Measurements from ENCODE around the gene SMCHD1.

DNA sequence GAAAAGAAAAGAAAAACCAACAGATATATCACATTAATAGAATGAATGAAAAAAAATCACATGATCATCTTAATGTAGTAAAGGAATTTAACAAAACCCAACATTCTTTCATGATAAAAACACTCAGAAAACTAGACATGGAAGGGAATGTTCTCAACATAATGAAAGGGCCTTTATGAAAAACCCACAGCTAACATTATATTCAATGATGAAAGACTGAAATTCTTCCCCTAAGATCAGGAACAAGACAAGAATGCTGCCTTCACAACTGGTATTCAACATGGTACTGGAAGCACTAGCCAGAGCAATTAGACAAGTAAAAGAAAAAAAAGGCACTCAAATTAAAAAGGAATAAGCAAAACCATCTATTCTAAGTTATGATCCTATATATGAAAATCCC, 162.8 kb downstream of the SMCHD1 start:
- TF ChIP-seq, protein P1, sequence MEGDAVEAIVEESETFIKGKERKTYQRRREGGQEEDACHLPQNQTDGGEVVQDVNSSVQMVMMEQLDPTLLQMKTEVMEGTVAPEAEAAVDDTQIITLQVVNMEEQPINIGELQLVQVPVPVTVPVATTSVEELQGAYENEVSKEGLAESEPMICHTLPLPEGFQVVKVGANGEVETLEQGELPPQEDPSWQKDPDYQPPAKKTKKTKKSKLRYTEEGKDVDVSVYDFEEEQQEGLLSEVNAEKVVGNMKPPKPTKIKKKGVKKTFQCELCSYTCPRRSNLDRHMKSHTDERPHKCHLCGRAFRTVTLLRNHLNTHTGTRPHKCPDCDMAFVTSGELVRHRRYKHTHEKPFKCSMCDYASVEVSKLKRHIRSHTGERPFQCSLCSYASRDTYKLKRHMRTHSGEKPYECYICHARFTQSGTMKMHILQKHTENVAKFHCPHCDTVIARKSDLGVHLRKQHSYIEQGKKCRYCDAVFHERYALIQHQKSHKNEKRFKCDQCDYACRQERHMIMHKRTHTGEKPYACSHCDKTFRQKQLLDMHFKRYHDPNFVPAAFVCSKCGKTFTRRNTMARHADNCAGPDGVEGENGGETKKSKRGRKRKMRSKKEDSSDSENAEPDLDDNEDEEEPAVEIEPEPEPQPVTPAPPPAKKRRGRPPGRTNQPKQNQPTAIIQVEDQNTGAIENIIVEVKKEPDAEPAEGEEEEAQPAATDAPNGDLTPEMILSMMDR (conservative IDR thresholded peaks at IDR 0.05; ENCODE audit: low read depth in 2 of 2) = no peak
- TF ChIP-seq EZH2 (IDR thresholded peaks at IDR 0.05; ENCODE audit: low read depth, unreplicated experiment) = no peak
- no peak for TF ChIP-seq POLR2AphosphoS5 (IDR thresholded peaks at IDR 0.05; ENCODE audit: low read depth)
- TF ChIP-seq JUNB (IDR thresholded peaks at IDR 0.05; ENCODE audit: unreplicated experiment) = no peak
- TF ChIP-seq, protein P2, sequence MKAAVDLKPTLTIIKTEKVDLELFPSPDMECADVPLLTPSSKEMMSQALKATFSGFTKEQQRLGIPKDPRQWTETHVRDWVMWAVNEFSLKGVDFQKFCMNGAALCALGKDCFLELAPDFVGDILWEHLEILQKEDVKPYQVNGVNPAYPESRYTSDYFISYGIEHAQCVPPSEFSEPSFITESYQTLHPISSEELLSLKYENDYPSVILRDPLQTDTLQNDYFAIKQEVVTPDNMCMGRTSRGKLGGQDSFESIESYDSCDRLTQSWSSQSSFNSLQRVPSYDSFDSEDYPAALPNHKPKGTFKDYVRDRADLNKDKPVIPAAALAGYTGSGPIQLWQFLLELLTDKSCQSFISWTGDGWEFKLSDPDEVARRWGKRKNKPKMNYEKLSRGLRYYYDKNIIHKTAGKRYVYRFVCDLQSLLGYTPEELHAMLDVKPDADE (IDR thresholded peaks at IDR 0.05) = no peak
- TF ChIP-seq, protein P3, sequence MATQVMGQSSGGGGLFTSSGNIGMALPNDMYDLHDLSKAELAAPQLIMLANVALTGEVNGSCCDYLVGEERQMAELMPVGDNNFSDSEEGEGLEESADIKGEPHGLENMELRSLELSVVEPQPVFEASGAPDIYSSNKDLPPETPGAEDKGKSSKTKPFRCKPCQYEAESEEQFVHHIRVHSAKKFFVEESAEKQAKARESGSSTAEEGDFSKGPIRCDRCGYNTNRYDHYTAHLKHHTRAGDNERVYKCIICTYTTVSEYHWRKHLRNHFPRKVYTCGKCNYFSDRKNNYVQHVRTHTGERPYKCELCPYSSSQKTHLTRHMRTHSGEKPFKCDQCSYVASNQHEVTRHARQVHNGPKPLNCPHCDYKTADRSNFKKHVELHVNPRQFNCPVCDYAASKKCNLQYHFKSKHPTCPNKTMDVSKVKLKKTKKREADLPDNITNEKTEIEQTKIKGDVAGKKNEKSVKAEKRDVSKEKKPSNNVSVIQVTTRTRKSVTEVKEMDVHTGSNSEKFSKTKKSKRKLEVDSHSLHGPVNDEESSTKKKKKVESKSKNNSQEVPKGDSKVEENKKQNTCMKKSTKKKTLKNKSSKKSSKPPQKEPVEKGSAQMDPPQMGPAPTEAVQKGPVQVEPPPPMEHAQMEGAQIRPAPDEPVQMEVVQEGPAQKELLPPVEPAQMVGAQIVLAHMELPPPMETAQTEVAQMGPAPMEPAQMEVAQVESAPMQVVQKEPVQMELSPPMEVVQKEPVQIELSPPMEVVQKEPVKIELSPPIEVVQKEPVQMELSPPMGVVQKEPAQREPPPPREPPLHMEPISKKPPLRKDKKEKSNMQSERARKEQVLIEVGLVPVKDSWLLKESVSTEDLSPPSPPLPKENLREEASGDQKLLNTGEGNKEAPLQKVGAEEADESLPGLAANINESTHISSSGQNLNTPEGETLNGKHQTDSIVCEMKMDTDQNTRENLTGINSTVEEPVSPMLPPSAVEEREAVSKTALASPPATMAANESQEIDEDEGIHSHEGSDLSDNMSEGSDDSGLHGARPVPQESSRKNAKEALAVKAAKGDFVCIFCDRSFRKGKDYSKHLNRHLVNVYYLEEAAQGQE (IDR thresholded peaks at IDR 0.05; ENCODE audit: unreplicated experiment) = no peak
- TF ChIP-seq EZH2phosphoT487 (IDR thresholded peaks at IDR 0.05; ENCODE audit: unreplicated experiment) = no peak
- TF ChIP-seq CREB1 (CRISPR knock-in tag; IDR thresholded peaks at IDR 0.05; ENCODE audit: low read depth) = no peak
- TF ChIP-seq NANOG (IDR thresholded peaks at IDR 0.05; ENCODE audit: borderline replicate concordance) = no peak
- TF ChIP-seq STAT1 (IDR thresholded peaks at IDR 0.05; ENCODE audit: unreplicated experiment) = no peak
- TF ChIP-seq, protein P4, sequence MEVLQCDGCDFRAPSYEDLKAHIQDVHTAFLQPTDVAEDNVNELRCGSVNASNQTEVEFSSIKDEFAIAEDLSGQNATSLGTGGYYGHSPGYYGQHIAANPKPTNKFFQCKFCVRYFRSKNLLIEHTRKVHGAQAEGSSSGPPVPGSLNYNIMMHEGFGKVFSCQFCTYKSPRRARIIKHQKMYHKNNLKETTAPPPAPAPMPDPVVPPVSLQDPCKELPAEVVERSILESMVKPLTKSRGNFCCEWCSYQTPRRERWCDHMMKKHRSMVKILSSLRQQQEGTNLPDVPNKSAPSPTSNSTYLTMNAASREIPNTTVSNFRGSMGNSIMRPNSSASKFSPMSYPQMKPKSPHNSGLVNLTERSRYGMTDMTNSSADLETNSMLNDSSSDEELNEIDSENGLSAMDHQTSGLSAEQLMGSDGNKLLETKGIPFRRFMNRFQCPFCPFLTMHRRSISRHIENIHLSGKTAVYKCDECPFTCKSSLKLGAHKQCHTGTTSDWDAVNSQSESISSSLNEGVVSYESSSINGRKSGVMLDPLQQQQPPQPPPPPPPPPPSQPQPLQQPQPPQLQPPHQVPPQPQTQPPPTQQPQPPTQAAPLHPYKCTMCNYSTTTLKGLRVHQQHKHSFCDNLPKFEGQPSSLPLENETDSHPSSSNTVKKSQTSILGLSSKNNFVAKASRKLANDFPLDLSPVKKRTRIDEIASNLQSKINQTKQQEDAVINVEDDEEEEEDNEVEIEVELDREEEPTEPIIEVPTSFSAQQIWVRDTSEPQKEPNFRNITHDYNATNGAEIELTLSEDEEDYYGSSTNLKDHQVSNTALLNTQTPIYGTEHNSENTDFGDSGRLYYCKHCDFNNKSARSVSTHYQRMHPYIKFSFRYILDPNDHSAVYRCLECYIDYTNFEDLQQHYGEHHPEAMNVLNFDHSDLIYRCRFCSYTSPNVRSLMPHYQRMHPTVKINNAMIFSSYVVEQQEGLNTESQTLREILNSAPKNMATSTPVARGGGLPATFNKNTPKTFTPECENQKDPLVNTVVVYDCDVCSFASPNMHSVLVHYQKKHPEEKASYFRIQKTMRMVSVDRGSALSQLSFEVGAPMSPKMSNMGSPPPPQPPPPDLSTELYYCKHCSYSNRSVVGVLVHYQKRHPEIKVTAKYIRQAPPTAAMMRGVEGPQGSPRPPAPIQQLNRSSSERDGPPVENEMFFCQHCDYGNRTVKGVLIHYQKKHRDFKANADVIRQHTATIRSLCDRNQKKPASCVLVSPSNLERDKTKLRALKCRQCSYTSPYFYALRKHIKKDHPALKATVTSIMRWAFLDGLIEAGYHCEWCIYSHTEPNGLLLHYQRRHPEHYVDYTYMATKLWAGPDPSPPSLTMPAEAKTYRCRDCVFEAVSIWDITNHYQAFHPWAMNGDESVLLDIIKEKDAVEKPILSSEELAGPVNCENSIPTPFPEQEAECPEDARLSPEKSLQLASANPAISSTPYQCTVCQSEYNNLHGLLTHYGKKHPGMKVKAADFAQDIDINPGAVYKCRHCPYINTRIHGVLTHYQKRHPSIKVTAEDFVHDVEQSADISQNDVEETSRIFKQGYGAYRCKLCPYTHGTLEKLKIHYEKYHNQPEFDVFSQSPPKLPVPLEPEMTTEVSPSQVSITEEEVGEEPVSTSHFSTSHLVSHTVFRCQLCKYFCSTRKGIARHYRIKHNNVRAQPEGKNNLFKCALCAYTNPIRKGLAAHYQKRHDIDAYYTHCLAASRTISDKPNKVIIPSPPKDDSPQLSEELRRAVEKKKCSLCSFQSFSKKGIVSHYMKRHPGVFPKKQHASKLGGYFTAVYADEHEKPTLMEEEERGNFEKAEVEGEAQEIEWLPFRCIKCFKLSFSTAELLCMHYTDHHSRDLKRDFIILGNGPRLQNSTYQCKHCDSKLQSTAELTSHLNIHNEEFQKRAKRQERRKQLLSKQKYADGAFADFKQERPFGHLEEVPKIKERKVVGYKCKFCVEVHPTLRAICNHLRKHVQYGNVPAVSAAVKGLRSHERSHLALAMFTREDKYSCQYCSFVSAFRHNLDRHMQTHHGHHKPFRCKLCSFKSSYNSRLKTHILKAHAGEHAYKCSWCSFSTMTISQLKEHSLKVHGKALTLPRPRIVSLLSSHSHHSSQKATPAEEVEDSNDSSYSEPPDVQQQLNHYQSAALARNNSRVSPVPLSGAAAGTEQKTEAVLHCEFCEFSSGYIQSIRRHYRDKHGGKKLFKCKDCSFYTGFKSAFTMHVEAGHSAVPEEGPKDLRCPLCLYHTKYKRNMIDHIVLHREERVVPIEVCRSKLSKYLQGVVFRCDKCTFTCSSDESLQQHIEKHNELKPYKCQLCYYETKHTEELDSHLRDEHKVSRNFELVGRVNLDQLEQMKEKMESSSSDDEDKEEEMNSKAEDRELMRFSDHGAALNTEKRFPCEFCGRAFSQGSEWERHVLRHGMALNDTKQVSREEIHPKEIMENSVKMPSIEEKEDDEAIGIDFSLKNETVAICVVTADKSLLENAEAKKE (CRISPR knock-in tag; IDR thresholded peaks at IDR 0.05) = no peak
